ENCODE measurements around the gene AMELX. TPM values are rescaled to one million over a fixed set of nuclear protein-coding genes. Genes with fewer than 3 reads are reported as not detected.

Gene AMELX
- total RNA-seq, 1 donor from 2014 or later, result not detected

- intact Hi-C loops (cut with DNase I), result no loop called here
- DNase-seq (ENCODE audit: low spot score), result no peak
- no peak for ATAC-seq
Measured at GRCh38 chrX:11298600-11298999, 5.4 kb downstream of the AMELX start.

- intact Hi-C loops (cut with DNase I), result no loop called here
- DNase-seq (ENCODE audit: low spot score), result no peak
- ATAC-seq, result peak; percentile 52
Measured at GRCh38 chrX:11304829-11305228, 11.6 kb downstream of the AMELX start.

GRCh38 chrX:11305641-11306040, 12.4 kb downstream of the AMELX start:
- intact Hi-C loops (cut with DNase I), result no loop called here
- ATAC-seq (no peak), DNase-seq (ENCODE audit: low spot score) (no peak)

GRCh38 chrX:11309220-11309619, 16.0 kb downstream of the AMELX start:
- intact Hi-C loops (cut with DNase I), result no loop called here
- ATAC-seq (peak; percentile 30), DNase-seq (ENCODE audit: low spot score) (no peak)

GRCh38 chrX:11311706-11312105, 18.5 kb downstream of the AMELX start:
- no peak for DNase-seq (ENCODE audit: low spot score)

GRCh38 chrX:11319806-11320520, 26.8 kb downstream of the AMELX start:
- no peak for ATAC-seq
- intact Hi-C loops (cut with DNase I), result no loop called here

More at GRCh38 chrX:11311706-11312105, 18.5 kb downstream of the AMELX start:
- intact Hi-C loops (cut with DNase I), result no loop called here
- no peak for ATAC-seq

GRCh38 chrX:11321986-11322385, 28.8 kb downstream of the AMELX start:
- no peak for DNase-seq (ENCODE audit: low spot score)
- intact Hi-C loops (cut with DNase I), result no loop called here
- ATAC-seq, result peak; percentile 41

More at GRCh38 chrX:11319806-11320520, 26.8 kb downstream of the AMELX start:
- DNase-seq (ENCODE audit: low spot score), result no peak

- intact Hi-C loops (cut with DNase I), result no loop called here
- no peak for DNase-seq (ENCODE audit: low spot score)
Measured at GRCh38 chrX:11328134-11328533, 34.9 kb downstream of the AMELX start.

GRCh38 chrX:11329021-11329420, 35.8 kb downstream of the AMELX start:
- ATAC-seq (no peak), DNase-seq (ENCODE audit: low spot score) (no peak)
- intact Hi-C loops (cut with DNase I), result no loop called here

More at GRCh38 chrX:11328134-11328533, 34.9 kb downstream of the AMELX start:
- no peak for ATAC-seq

- no peak for DNase-seq (ENCODE audit: low spot score)
- intact Hi-C loops (cut with DNase I), result no loop called here
- no peak for ATAC-seq
Measured at GRCh38 chrX:11331788-11332187, 38.6 kb downstream of the AMELX start.

- DNase-seq (ENCODE audit: low spot score), result no peak
- no peak for ATAC-seq
- intact Hi-C loops (cut with DNase I), result no loop called here
Measured at GRCh38 chrX:11334165-11334564, 41.0 kb downstream of the AMELX start.

GRCh38 chrX:11336201-11336600, 43.0 kb downstream of the AMELX start:
- DNase-seq (ENCODE audit: low spot score) (no peak), ATAC-seq (no peak)
- intact Hi-C loops (cut with DNase I), result no loop called here

- no peak for DNase-seq (ENCODE audit: low spot score)
- no peak for ATAC-seq
- intact Hi-C loops (cut with DNase I), result no loop called here
Measured at GRCh38 chrX:11337292-11338009, 44.2 kb downstream of the AMELX start.

GRCh38 chrX:11341274-11342201, 48.3 kb downstream of the AMELX start:
- DNase-seq (ENCODE audit: low spot score) (peak; percentile 67), ATAC-seq (peak; percentile 88)
- intact Hi-C loops (cut with DNase I), result no loop called here

- no peak for DNase-seq (ENCODE audit: low spot score)
- intact Hi-C loops (cut with DNase I), result no loop called here
- ATAC-seq, result no peak
Measured at GRCh38 chrX:11342673-11343072, 49.5 kb downstream of the AMELX start.

GRCh38 chrX:11346121-11346682, 53.0 kb downstream of the AMELX start:
- ATAC-seq (no peak), DNase-seq (ENCODE audit: low spot score) (no peak)
- intact Hi-C loops (cut with DNase I), result no loop called here

- no peak for ATAC-seq
- intact Hi-C loops (cut with DNase I), result no loop called here
- no peak for DNase-seq (ENCODE audit: low spot score)
Measured at GRCh38 chrX:11347300-11347699, 54.1 kb downstream of the AMELX start.

GRCh38 chrX:11349020-11349419, 55.8 kb downstream of the AMELX start:
- DNase-seq (ENCODE audit: low spot score) (no peak), ATAC-seq (no peak)
- intact Hi-C loops (cut with DNase I), result no loop called here

GRCh38 chrX:11349661-11350337, 56.6 kb downstream of the AMELX start:
- ATAC-seq, result no peak
- DNase-seq (ENCODE audit: low spot score), result no peak
- intact Hi-C loops (cut with DNase I), result no loop called here
